Measurements from ENCODE around the gene RBM20.

RBM20 gene

GRCh38 chr10:110737886-110738634 is 93.9 kb downstream of the RBM20 start:
- no peak for DNase-seq (ENCODE audit: low spot score)

DNA sequence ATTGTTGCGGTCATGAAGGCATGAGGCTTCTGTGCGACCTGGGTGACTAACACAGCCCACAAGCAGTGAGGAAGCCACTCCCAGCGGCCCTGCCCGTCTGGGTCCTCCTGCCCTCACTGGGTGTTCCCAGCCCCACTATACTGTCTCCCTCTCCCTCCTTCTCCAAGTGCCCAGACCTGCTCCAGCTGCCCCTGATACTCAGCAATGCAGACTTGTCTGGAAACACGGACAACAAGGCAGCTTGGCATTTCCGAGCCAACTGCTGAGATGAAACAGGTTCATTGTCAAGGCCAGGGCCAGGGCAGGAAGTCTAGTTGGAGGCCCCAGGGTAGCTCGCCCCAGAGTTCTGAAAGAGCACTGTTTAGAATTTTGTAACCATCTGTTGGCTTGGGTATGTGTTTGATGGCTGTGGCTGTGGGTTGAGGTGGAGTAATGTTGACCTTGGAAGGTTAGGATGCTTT is 95.7 kb downstream of the RBM20 start:
- DNase-seq (ENCODE audit: low spot score) = no peak

- no peak for DNase-seq (ENCODE audit: low spot score)
Measured at GRCh38 chr10:110742801-110743200, 98.7 kb downstream of the RBM20 start.

- DNase-seq (ENCODE audit: low spot score) = no peak
Measured at GRCh38 chr10:110744782-110745181, 100.6 kb downstream of the RBM20 start.

- DNase-seq (ENCODE audit: low spot score) = peak; percentile 67
Measured at GRCh38 chr10:110746254-110746826, 102.2 kb downstream of the RBM20 start.

DNA sequence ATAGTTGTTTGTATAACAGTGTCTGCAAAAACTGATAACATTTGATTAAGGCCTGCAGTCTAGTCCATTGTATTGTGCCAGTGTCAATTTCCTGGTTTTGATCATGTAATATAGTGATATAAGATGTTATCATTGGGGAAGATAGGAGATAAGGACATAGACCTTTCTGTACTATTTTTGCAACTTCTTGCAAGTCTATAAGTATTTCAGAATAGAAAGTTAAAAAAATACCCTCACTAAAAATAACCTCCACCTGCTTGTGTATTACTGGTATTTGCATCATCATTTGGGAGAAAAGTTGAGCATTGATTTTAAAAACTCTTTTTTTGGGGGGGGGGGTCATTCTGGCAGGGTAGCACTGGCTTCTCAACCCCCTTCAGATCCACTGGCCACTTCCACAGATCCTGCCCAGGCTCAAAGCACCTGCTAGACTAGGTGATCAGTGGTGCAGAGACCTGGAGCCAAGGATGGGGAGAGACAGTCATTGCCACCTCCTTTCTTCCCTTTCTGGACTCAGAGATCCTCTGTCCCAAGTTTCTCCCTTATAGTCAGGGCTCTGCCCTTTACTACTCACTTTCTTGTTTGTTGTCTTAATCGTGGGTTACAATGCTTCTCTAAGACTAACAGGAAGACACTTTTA is 103.0 kb downstream of the RBM20 start:
- peak; percentile 18 for DNase-seq (ENCODE audit: low spot score)

DNA sequence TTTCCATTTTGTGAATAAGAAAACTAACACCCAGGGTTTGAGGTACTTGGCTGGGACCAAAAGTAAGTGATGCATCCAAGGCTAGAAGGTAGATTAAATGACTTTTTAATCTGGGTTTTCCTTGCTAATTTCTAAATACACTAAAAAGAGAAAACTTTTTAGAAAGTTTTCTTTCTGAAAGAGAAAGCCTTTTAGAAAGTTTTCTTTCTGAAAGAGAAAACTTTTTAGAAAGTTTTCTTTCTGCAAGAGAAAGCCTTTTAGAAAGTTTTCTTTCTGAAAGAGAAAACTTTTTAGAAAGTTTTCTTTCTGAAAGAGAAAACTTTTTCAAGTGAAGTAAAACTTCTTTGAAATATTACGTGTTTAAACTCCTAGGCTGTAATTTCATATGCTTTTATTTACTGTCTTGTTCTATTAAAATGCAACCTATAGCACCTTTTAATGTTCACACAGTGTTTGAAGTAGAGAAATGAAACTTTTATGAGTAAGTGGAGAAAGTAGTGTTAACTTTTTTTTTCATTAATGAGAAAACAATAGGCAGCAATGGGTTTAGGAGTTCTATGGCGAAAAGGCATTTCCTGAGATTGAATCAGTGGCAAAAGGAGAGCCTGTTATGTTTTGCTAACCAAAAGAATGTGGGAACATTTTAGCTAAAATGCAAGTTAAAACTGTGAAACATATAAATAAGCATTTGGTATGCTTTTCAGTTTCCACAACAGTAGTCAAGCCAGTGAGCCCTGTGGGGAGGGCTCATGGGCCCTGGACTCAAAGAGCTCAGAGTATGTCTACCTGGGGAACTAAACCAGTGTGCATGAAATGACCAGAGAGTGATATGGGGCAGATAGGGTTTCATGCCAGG is 103.7 kb downstream of the RBM20 start:
- DNase-seq (ENCODE audit: low spot score) = no peak

DNA sequence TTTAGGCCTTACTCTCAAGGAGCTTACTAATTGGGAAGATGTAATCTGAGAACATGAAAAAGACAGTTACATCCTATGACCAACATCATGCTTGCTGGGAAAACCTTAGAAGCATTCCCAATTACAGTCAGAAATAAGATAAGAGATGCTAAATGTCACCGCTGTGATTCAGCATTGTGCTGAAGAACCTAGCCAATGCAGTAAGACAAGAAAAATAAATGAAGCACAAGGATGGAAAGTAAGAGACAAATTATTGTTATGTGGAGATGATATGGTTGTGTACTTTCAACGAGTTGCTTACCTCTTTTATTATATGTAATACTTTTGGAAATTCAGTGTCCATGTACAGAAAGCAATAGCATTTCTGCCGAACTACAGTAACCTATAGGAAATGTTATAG is 104.8 kb downstream of the RBM20 start:
- no peak for DNase-seq (ENCODE audit: low spot score)

DNA sequence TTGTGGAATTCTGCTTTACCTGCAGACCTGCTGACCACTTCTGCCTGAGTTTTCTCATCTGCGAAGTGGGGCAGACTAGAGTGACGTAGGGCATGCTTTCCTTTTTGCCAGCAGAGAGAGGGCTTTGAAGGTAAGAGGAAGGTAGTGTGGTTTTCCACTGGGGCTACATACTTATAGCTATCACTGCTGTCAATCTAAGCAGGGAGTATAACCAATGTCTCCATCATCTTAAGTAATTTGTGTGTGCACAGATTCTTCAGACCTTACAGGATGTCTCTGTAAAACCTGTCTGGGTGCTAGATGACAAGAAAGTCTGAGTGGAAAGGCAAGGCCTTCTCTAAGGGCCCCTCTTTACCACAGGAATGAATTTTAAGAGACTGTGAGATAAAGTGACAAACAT is 106.8 kb downstream of the RBM20 start:
- DNase-seq (ENCODE audit: low spot score) = no peak

GRCh38 chr10:110751850-110752249 is 107.7 kb downstream of the RBM20 start:
- DNase-seq (ENCODE audit: low spot score) = no peak

DNA sequence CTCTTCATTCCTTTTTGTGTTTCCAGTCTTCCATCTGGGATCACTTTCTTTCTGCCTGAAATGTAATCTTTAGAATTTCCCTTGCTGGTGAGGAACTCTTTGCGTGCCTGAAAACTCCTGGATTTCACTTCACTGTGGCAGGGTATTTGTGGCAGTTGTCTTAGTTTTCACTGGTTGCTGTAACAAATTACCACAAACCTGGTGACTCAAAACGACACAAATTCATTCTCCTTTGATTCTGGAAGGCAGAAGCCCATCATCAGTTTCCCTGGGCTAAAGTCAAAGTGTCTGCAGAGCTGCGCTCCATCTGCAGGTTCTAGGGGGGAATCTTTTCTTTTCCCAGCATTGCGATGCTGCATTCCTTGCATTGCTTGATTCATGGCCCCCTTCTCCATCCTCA is 109.3 kb downstream of the RBM20 start:
- no peak for DNase-seq (ENCODE audit: low spot score)

DNA sequence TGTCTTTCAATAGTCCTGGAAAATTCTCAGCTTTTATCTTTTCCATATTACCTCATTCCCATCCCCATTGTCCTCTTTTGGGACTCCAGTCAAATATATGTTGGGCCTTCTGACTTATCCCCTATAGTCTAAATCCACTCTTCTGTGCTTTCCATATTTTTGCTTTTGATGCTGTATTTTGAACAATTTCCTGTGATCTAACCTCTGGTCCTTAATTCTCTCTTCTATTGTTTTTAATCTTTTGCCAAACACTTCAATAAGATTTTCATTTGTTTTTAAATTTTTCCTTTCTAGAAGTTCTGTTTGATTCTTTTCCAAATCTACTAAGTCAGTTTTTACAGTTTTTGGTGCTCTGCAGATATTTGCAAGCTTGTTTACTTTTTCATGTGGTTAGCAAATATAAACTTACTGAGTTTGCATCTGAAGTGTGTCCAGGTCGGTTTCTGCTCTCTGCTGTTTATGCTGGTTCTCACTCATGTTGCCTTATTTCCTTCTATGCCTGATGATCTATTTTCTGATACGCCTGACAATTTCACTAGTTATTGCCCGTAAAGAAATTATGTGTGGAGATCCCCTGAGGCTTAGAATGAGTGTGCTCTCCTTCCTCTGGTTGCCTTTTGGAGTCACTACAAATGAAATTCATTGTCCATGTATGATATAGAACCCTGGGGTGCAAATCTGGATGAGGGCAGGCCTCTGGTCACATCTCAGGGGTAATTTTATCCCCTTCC is 110.4 kb downstream of the RBM20 start:
- no peak for DNase-seq (ENCODE audit: low spot score)

- DNase-seq (ENCODE audit: low spot score) = no peak
Measured at GRCh38 chr10:110755781-110756180, 111.6 kb downstream of the RBM20 start.

GRCh38 chr10:110756876-110757275 is 112.7 kb downstream of the RBM20 start:
- DNase-seq (ENCODE audit: low spot score) = no peak

- DNase-seq (ENCODE audit: low spot score) = no peak
Measured at GRCh38 chr10:110757586-110757985, 113.5 kb downstream of the RBM20 start.

DNA sequence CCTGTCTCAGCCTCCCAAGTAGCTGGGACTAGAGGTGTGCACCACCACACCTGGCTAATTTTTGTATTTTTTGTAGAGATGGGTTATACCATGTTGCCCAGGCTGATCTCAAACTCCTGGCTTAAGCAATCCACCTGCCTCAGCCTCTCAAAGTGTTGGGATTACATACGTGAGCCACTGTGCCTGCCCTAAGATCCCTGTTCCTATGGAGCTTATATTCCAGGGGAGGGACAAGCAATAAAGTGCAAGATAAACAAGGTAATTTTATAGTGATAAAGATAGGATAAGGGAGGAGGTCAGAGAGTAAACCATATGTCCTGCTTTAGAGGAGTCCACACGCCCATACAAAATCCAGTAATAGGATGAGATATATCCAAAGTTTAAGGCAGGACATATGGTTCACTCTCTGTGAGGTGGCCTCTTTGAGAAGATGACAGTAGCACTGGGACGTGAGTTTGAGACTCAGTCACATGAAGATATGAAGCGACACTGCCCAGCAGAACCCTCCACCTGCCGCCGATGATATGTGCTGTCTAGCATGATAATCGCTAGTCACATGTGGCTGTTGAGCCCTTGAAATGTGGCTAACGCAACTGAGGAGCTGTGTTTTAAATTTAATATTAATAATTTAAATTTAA is 114.1 kb downstream of the RBM20 start:
- DNase-seq (ENCODE audit: low spot score) = no peak

GRCh38 chr10:110758898-110759297 is 114.8 kb downstream of the RBM20 start:
- no peak for DNase-seq (ENCODE audit: low spot score)

GRCh38 chr10:110759523-110759922 is 115.4 kb downstream of the RBM20 start:
- DNase-seq (ENCODE audit: low spot score) = no peak

DNA sequence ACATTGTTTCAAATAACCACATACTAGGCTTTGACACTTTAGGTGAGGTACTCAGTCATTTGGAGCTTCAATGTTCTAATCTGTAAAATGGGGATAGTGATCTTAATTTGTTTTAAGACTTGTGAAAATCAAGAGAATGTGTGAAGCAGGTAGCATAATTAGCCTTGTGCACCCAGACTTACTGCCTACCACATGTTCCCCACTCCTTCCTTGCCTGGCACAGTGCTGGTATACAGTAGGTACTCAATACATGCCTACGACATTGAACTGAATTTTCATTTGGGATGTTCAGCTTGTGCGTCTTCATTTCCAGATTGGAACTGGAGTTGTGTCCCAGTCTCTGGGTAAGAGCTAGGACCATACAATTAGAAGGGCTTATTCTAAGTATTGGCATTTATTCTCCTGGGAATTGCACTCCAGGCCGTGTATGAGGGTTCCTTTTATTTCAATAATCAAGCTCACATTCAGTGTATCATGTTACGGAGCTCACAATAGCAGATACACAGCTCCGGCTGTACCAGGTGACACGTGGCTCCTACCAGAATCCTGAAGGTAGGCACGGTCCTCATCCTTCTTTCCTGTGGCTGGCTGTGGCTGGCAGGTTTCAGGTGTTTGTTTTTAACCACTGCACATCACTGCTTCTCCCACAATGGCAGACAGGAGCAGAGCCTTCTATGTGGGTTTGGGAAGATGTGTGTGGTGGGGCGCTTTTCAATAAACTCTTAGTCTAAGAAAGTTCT is 118.1 kb downstream of the RBM20 start:
- DNase-seq (ENCODE audit: low spot score) = no peak

- no peak for DNase-seq (ENCODE audit: low spot score)
Measured at GRCh38 chr10:110762849-110763211, 118.7 kb downstream of the RBM20 start.

- no peak for DNase-seq (ENCODE audit: low spot score)
Measured at GRCh38 chr10:110764378-110764777, 120.2 kb downstream of the RBM20 start.

All from NAMALWA (cell line).